Activated CD4-positive, alpha-beta T cell treated with anti-CD3 and anti-CD28 coated beads, Interleukin-2, amount 50 U/mL, for 4 hours (primary cell): Measurements from ENCODE around the gene RASAL2.
"Not testable (repeated sequence)": the region's sequence is repeated elsewhere in the genome, so short reads cannot be mapped to it uniquely, and the experiment has no call there.

ENCODE experiments used
- DNase-seq, 2 experiments: peaks; one replicate each; pipeline ENCODE4 v3.0.0-alpha.2; 2020

Gene RASAL2

DNA sequence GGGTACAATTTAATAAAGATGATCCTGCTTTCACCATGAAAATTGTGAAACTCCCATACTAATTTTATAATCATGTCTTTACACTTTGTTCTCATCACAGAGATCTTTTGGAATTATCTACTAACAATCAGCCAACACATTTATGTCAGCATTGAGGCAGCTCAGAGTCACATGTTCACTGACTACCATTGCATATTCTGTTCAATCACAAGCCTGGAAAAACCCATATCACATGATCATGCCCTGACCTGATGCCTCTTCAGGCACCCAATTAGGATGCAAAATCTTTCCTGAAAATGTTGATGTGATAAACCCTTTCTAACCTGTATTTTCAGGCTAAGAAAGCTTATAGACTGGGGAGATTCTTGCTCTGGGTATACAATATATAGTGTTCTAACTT lies 21.6 kb upstream of the RASAL2 start:
- DNase-seq: no peak

DNA sequence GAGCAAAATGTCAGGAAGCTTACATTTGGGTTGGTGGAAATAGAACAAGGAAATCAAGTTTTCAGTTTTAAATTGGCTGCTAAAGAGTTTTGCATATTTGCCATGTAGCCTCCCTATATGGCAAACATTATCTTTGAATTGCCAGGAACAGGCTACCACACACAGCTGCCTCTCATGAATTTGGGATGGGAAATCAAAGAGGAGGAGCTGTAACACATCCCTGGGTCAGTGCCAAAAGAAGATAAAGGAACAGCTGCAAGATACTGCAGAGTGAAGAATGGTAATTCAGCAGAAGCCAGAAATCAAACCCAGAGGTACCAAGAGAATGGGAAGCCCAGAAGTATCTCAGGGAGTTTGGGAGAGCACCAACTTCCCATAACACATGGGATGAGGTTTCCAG lies 18.6 kb upstream of the RASAL2 start:
- no peak for DNase-seq

DNA sequence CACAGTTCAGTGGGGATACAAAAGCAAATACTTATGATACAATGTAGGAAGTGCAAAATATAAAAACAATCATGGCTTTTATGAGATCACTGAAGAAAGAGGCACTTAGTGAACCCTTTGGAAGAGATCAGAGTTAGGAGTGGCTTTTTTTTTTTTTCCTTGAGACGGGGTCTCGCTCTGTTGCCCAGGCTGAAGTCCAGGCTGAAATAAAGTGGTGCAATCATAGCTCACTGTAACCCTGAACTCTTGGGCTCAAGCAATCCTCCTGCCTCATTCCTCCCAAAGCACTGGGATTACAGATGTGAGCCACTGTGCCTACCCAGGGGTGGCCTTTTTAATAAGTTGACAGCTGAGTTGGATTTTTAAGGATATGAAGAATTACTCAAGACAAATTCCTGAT lies 17.3 kb upstream of the RASAL2 start:
- DNase-seq: no peak

DNA sequence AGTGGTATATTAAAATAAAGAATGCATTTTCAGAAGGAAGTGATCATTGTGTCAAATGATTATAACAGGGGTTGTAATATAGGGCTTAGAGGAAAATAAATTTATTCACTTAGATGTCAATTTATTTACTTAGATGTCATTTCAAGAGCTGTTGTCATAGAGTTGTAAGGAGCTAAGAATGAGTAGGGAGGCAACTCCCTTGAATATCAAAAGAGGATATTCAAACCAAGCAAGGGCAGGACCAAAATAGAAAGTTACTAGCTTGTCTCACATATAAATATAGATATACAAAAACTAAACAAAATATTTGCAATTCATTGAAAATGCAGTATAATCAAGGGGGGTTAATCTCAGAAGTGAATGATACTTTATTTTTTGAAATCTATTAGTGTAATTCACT lies 16.0 kb upstream of the RASAL2 start:
- DNase-seq: no peak

DNA sequence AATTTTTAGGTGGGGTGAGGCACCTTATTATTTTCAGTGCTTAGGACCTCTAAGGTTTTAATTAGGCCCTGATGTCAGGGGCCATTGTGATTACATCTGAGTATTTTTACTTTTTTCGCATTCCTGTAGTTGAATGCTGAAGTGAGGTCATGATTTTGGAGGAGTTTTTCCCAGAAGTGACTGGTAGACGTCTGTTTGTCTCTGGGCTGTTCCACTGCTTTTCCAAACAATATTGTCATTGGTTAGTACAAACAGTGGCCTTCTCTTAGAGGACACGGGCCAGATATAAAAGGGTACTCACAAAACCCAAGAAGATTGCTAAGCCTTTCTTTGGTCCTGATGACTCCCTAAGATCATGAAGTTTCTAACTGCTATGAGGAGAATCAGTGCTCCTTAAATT lies 7.6 kb upstream of the RASAL2 start:
- DNase-seq: no peak

DNA sequence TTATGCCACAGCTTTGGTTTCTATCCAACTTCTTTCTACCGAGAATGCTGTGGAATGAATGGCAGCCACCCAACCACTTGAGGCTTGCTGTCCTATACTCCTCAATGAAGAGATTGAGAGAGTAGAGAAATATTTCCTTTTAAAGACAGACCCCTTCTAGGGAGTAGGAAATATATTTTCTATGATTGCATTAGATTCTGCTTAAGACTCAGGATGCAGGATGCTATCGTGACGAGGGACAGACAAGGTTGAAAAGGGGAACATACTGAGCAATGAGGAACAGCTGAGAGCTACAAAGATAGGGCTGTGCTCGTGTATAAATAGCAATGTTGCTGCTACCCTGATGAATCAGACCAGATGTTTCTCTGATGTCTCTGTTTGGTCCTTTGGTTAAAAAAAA lies 7.1 kb upstream of the RASAL2 start:
- no peak for DNase-seq

DNA sequence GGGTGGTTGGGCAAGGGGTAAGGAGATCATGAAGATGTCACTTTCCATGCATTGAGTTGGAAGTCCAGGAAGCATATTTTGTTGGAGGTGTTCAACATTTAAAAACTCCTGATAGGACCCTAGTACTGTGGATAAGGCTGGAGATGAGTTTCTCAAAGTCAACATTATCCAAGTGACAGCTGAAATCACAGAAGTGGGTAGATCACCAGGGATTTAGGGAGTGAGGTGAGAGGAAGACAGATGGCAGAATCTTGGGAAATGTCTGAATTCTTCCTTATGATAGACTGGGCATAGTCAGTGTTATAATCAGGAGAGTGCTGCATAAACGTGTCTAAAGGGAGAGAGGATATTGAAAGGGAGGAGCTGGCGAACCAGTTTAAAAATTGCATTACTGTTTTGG lies 5.3 kb upstream of the RASAL2 start:
- no peak for DNase-seq

DNA sequence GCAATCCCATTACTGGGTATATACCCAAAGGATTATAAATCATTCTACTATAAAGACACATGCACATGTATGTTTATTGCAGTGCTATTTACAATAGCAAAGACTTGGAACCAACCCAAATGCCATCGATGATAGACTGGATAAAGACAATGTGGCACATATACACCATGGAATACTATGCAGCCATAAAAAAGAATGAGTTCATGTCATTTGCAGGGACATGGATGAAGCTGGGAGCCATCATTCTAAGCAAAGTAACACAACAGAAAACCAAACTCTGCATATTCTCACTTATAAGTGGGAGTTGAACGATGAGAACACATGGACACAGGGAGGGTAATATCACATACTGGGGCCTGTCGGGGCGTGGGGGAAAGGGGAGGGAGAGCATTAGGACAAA lies 2.5 kb upstream of the RASAL2 start:
- DNase-seq: not testable (repeated sequence)

DNA sequence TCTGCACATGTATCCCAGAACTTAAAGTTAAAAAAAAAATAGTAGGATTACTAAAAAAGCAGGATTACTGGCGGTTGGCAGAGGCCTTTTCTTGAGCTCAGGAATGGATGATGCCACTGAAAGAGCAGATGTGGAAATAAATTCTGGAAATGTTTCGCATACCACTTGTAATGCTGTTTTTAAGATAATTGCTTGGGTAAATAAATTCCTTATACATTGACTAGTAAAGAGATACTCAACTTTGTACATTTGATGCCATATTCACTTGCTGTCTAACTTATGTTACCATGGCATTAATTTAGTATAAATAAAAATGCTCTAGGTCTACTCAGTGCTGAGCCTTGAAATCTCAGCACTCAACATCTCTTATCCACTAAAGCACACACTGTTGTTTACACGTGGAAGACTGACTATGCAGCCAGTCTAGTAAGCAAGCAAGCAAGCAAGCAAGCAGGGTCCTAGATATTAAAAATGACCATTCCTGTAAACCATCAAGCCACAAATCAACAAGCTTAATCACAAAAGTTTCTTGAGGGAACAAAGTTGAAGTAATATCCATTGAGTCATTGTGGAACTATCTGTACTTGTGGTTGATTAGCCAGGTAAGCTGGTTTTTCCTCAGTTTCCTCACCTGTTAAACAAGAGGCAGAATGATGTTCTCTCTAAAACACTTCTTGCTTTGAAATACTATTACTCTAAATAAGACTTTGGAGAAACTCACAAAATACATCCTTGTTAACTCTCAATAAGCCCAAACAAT lies 1.7 kb upstream of the RASAL2 start:
- no peak for DNase-seq

DNA sequence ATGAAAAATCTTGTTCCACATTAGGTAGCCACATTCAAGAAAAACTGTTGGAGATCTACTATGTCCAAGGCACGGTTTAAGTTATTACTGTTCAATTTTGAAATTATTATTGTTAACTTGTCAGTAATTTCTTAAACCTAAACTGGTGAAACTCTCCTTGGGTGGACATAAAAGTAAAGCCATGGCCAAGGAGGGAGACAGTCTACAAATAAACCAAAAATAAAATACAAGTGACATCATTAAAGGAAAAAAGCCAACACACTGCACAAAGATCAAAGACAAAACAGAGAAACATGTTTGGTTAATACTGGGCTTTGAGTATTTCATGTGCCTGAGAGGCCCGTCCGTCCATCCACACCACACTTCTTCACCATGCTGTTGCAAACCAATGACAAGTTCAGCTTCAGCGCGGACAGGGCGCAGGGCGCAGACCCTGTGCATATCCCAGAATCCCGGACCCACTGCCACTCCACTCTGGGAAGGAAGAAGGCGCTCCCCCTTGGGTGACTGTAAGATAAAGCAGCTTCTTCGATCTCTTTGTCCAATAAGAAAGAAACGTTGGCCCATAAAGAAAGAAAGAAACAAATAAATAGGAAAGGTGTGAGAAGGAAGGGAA lies 918 bp upstream of the RASAL2 start:
- DNase-seq: no peak

DNA sequence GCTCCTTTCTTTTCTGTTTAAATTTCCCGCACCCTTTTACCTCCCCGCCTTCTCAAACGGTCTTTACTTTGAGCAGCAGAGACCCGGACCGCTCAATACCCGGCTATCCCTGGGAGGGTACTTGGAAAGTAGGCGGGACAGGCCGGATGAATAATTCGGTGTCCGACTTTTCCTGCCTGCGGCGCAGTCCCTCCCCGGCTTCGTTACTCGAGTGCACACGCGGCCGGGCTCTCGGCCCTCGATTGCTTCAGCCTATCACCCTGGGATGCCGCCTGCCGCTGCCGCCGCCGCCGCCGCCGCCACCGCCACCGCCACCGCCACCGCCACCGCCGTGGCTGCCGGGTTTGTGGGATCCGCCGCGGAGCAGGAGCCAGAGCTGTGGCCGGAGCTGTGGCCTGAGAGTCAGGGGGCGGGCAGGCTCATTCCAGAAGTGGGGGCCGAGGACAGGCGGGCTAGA lies 382 bp upstream of the RASAL2 start:
- DNase-seq: no peak

DNA sequence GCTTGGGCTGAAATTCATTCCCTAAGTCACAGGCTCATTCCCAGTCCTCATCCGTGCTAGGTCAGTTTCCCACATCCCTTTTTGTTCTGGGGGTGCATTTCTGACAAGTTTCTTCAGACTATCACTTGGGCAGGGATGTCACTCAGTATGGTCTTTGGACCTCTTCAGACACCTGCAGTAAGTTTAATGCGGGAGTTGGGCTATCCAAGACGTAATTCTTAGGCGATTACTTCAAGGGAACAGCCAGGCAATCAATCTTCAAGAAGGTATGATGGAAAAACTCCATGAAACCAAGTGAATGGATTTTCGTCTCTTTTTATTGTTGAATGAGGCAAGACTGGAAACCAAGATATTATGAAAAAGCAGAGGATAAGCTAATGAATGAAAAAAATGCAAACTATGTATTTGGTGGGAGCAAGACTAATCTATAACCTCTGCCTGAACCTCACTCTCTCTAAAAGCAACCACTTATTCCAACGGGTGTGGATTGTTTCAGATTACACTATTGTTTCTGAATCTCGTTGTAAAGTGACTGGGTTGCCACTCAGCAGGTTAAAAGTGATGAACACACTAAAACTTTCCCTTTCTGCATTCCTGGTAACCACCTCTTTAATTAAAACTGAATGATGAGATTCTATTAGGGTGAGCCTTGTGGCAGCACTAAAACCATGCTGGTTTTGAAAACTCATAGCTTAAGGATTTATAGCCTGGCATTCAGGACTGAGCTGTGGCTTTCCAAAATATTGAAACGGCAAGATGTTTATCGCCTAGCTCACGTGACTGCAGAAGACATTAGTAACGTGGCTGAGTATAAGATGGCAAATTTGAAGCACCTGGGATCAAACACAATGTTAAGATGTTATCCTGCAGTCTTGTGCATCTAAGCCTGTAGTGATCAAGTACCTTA lies 1.1 kb downstream of the RASAL2 start:
- DNase-seq: no peak

DNA sequence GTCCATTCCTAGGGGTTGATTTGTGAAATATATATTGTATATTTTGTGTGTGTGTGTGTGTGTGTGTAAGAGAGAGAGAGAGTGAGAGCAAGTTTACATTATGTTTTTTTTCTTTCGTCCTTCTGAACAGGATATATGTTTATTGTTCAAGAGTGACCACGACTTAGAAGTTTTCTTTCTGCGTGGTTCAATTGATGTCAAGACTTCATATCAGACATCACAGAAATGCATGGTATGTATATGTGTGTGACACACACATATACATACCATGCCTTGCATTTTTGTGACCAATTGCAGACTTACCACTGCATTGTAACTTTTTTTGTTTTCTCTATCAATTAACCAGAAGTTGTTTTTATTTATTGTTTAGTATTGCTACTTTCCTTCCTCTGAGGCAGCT lies 2.5 kb downstream of the RASAL2 start:
- no peak for DNase-seq

DNA sequence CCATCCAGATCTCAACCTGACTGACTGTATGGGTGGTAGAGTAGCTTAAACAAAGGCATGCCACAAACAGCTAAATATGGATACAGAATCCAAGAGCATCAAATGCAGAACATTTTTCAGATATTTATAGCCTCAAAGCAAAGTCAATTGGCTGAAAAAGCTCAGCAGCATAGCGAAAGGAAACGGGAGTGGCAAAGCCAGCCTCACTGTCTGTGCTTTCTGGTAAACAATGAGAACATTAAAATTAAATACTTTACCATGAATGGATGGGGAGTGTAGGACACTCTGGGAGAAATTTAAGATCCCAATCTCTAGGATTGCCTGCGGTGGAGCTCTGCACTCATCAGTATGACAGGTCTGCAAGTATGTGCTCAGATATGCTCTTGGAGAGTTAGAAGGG lies 4.4 kb downstream of the RASAL2 start:
- DNase-seq: no peak

DNA sequence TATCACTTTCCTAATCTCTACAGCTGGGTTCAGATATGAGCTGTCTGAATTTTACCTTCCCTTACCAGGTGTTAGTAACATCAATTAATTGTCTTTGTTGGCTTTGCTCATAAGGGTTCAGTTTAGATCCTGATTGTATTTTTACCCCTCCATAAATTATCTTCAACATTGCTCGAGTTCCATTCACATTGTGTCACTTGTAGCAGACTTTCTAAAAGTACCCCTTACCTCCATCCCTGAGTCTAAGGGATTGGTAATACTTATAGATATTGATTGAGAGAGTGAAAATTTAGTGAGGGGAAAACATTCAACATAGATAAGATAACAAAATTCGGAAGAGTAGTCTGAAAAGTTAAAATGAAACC lies 7.3 kb downstream of the RASAL2 start:
- no peak for DNase-seq

DNA sequence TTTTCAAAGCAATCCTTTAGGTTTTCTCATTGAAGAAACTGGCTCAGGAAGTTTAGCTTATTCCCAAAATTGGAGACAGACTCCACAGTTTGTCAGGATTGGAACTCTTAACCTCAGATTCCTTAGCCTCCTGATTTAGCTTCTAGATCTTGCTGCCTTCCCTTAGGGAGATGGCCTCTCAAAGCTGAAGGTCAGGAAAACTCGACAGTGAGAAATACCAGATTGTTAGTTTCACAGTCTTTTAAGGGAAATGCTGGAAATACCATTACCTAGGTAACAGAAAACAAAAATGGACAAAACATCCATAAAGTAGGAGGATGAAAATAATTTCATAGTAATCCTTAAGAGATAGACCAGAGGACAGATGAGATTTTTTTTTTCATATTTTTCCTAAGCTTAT lies 7.8 kb downstream of the RASAL2 start:
- no peak for DNase-seq

DNA sequence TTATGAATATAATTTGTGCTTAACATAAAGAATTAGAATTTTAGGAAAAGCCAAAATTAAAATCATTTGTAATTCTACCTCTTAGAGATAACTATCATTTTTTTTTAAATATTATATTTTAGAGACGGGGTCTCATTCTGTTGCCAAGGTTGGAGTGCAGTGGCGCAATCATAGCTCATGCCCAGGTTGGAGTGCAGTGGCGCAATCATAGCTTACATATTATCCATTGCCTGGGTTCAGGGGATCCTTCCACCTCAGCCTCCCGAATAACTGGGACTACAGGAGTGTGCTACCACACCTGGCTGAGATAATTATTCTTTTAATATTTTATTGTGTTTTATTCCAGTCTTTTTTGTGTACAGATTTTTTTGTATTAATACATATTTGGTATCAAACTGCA lies 8.3 kb downstream of the RASAL2 start:
- DNase-seq: no peak

DNA sequence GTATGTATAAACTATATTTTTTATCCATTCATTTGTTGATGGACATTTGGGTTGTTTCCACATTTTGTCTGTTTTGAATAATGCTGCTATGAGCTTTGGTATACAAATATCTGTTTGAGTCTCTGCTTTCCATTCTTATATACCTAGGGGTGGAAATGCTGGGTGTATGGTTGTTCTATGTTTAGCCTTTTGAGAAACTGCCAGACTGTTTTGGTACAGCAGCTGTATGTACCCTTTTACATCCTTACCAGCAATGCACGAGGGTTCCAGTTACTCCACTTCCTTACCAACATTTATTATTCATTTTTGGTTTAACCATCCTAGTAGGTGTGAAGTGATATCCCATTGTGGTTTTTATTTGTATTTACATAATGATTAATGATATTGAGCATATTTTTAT lies 13.9 kb downstream of the RASAL2 start:
- DNase-seq: no peak

DNA sequence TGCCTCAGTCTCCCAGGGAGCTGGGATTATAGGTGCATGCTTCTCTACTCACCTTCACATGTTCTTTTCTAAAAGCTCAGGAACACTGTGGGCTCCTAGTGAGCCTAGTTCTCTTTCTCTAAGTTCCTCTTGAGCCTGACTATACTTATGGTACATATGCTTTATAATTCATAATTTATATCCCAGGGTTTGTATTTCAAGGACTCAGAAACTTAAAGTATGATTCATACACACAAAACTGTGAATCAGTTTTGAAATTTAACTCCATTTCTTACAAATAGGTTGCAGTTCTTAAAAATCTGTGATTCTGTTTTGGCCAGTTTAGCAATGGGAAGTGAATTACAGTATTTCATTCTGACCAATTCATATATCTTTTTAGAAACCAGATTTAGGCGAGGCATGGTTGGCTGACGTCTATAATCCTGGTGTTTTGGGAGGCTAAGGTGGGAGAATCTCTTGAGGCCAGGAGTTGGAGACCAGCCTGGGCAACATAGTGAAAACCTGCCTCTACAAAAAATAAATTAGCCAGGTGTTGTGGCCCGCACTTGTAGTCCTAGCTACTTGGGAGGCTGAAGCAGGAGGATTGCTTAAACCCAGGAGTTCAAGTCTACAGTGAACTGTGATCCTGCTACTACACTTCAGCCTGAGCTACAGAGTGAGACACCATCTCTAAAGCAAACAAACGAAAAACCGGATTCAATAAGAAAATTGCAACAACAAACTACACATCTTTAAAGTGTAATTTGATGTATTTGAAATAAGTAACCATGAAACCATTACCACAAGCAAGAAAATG lies 15.6 kb downstream of the RASAL2 start:
- DNase-seq: no peak

DNA sequence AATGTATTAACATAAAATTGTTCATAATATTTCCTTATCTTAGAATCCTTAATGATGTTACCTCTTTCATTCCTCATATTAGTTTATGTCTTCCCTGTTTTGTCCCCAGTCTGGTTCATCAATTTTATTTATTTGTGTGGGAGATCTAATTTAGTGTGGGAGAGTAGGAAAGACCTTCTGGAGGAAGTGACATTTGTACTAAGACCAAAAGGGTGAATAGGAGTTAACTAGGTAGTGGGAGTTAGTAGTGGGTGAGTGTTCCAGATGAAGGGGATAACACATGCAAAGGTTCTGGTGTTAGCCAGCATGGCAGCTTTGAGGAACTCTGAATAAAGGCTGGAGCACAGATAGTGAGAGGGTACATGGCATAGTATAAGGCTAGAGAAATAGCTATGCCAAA lies 21.4 kb downstream of the RASAL2 start:
- DNase-seq: no peak

DNA sequence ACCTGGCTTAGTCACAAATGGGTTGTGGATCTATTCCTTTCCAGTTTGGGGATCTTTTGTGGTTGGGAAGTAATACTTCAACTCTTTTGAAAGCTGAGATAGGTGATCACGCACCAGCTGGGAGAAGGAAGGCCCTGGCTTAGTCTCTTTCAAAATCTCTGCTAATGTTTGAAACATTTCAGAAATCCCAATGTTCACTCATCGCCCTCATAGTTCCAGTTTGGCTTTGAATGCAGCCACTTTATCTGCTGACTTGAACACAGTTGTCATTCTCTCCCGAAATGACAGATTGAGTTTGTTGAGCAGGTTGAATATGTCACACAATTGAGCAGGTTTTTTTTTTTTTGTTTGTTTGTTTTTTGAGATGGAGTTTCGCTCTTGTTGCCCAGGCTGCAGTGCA lies 24.6 kb downstream of the RASAL2 start:
- DNase-seq: no peak

DNA sequence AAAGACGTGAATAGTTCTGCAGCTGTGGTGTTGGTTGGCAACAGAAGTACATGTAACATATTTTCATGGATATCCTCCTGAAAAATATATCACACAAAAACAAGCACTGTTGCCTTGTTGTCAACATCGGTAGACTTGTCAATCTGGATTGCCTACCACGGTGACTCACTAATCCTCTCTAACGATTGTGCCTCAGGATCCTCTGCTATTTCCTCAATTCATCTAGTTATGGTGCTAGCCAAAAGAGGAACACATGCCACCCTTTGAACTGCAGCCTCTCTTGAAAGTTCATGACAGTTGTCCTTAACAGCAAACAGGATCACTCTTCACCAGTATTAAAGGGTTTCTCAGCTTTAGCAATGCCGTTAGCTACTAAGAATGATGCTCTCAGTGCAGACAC lies 25.7 kb downstream of the RASAL2 start:
- no peak for DNase-seq

DNA sequence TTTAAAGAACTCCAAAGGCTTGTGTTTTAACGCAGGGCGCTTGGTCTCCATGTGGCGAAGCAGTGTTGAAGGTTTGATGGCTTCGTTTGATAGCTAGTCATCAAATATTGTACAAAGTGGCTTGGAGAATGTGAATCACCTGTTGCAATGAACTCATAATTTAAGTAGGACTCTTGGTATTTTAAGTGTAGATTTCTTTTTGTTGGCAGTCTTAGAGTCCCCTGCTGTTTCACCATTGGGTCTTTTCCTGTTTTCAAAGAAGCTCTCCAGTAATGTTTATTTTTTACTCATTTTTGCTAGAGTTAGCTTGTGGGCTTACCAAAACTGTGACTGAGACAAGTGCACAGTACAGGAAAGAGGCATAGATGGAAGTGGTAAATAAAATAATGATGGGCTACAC lies 26.2 kb downstream of the RASAL2 start:
- no peak for DNase-seq
